Tibial nerve (tissue), 3 donors: ENCODE data around the gene AAMDC.

ENCODE experiments used
- CTCF ChIP-seq, 5 experiments: fragments of 200-600 bp in 3 of 5; fragments of 450-650 bp in 2 of 5; sonication (generic) in 3 of 5; IDR thresholded peaks; one replicate each; pipeline ENCODE4 v1.5.1; 2016 to 2019; ENCODE audit warnings: antibody characterized with exemption in 5 of 5, mild to moderate bottlenecking in 3 of 5, moderate library complexity in 2 of 5
- POLR2A ChIP-seq, 2 donors: fragments of 450-650 bp; IDR thresholded peaks; one replicate each; pipeline ENCODE4 v1.6.1; 2017; ENCODE audit warnings: antibody characterized with exemption in 2 of 2, mild to moderate bottlenecking in 2 of 2, moderate library complexity in 2 of 2

- no peak for TF ChIP-seq CTCF (IDR thresholded peaks at IDR 0.05)
- no peak for TF ChIP-seq POLR2A (IDR thresholded peaks at IDR 0.05)
These were observed 52.4 kb downstream of the AAMDC start for GRCh38 chr11:77873345-77873744.
